IgD-negative memory B cell (primary cell): ENCODE data around the gene PSMG3. TPM values are rescaled to one million over a fixed set of nuclear protein-coding genes. Genes with fewer than 3 reads are reported as not detected.

Experiments
- H3K27ac Mint-ChIP-seq, 3 donors: one replicate each; pipeline ENCODE4 v1.8.0; 2020 to 2022; ENCODE audit warnings: mild to moderate bottlenecking in 3 of 3, mixed read lengths in 3 of 3, moderate library complexity in 1 of 3
- H3K27me3 Mint-ChIP-seq: one replicate; pipeline ENCODE4 v1.8.0; 2021; ENCODE audit warnings: mixed read lengths
- H3K36me3 Mint-ChIP-seq: one replicate; pipeline ENCODE4 v1.8.0; 2020; ENCODE audit warnings: mild to moderate bottlenecking, mixed read lengths
- H3K4me1 Mint-ChIP-seq, 3 donors: one replicate each; pipeline ENCODE4 v1.8.0; 2020 to 2022; ENCODE audit warnings: mixed read lengths in 3 of 3, mild to moderate bottlenecking in 1 of 3
- H3K4me3 Mint-ChIP-seq, 4 donors: one replicate each; pipeline ENCODE4 v1.8.0; 2020 to 2022; ENCODE audit warnings: mild to moderate bottlenecking in 4 of 4, mixed read lengths in 4 of 4, moderate library complexity in 3 of 4
- H3K9me3 Mint-ChIP-seq, 3 donors: one replicate each; pipeline ENCODE4 v1.8.0; 2020 to 2021; ENCODE audit warnings: mixed read lengths in 3 of 3, mild to moderate bottlenecking in 1 of 3
- polyA plus RNA-seq: library from polyadenylated mRNA; unstranded; fragments of 300-500 nt; fragmentation: Illumina TruSeq; gene quantifications from one replicate; pipeline ENCODE4 v1.2.3, GENCODE V29; 2021

PSMG3 gene
- polyA plus RNA-seq, 1 donor from 2014 or later = 42.5 TPM

GRCh38 chr7:1576521-1577253 is 6.9 kb upstream of the PSMG3 start:
- Mint-ChIP-seq H3K4me3 (no peak overlapping the region), H3K9me3 (no peaks in the 10 kb centered on the region), H3K27me3 (no peaks in the 10 kb centered on the region), H3K4me1 (peaks cover 7 to 19% (median 9%) of the 10 kb centered on the region in 3 donors), H3K36me3 (peaks cover 4% of the 10 kb centered on the region), H3K27ac (no peak overlapping the region)

- no peak overlapping the region for H3K4me3 Mint-ChIP-seq
- no peak overlapping the region for H3K27ac Mint-ChIP-seq
- H3K4me1 Mint-ChIP-seq = peaks cover 9 to 22% (median 16%) of the 10 kb centered on the region in 3 donors
- H3K27me3 Mint-ChIP-seq = no peaks in the 10 kb centered on the region
- H3K36me3 Mint-ChIP-seq = peaks cover 4% of the 10 kb centered on the region
- no peaks in the 10 kb centered on the region for H3K9me3 Mint-ChIP-seq
Measured at GRCh38 chr7:1575809-1576208, 6.0 kb upstream of the PSMG3 start.

- Mint-ChIP-seq H3K27me3 (no peaks in the 10 kb centered on the region), H3K9me3 (no peaks in the 10 kb centered on the region), H3K27ac (peak overlapping the region in 2 of 3 donors; percentile 76 to 98), H3K4me1 (peaks cover 10 to 18% (median 12%) of the 10 kb centered on the region in 3 donors), H3K4me3 (peak overlapping the region in 2 of 4 donors; percentile 94 to 99), H3K36me3 (peaks cover 4% of the 10 kb centered on the region)
Measured at GRCh38 chr7:1572111-1572822, 2.4 kb upstream of the PSMG3 start.

- H3K9me3 Mint-ChIP-seq = no peaks in the 10 kb centered on the region
- H3K27me3 Mint-ChIP-seq = no peaks in the 10 kb centered on the region
- H3K4me1 Mint-ChIP-seq = peaks cover 9 to 18% (median 12%) of the 10 kb centered on the region in 3 donors
- H3K36me3 Mint-ChIP-seq = peaks cover 4% of the 10 kb centered on the region
- H3K27ac Mint-ChIP-seq = peak overlapping the region; percentile 75 to 92 (median 92)
- peak overlapping the region; percentile 80 to 99 (median 92) for H3K4me3 Mint-ChIP-seq
Measured at GRCh38 chr7:1569440-1569832, 396 bp downstream of the PSMG3 start.

GRCh38 chr7:1569016-1569415 is 816 bp downstream of the PSMG3 start:
- peak overlapping the region; percentile 80 to 99 (median 92) for H3K4me3 Mint-ChIP-seq
- H3K27ac Mint-ChIP-seq = peak overlapping the region; percentile 75 to 92 (median 92)
- H3K4me1 Mint-ChIP-seq = peaks cover 9 to 18% (median 12%) of the 10 kb centered on the region in 3 donors
- peaks cover 4% of the 10 kb centered on the region for H3K36me3 Mint-ChIP-seq
- no peaks in the 10 kb centered on the region for H3K27me3 Mint-ChIP-seq
- H3K9me3 Mint-ChIP-seq = no peaks in the 10 kb centered on the region

GRCh38 chr7:1567896-1568510 is 1.8 kb downstream of the PSMG3 start:
- peak overlapping the region in 3 of 4 donors; percentile 63 to 99 (median 71) for H3K4me3 Mint-ChIP-seq
- peaks cover 1% of the 10 kb centered on the region for H3K36me3 Mint-ChIP-seq
- peaks cover 9 to 16% (median 12%) of the 10 kb centered on the region in 3 donors for H3K4me1 Mint-ChIP-seq
- H3K27me3 Mint-ChIP-seq = no peaks in the 10 kb centered on the region
- peak overlapping the region; percentile 71 to 92 (median 75) for H3K27ac Mint-ChIP-seq
- H3K9me3 Mint-ChIP-seq = no peaks in the 10 kb centered on the region

GRCh38 chr7:1567049-1567771 is 2.6 kb downstream of the PSMG3 start:
- H3K4me1 Mint-ChIP-seq = peaks cover 9 to 12% (median 10%) of the 10 kb centered on the region in 3 donors
- H3K27ac Mint-ChIP-seq = peak overlapping the region in 1 of 3 donors; percentile 71
- peak overlapping the region in 1 of 4 donors; percentile 99 for H3K4me3 Mint-ChIP-seq

GRCh38 chr7:1566687-1567048 is 3.2 kb downstream of the PSMG3 start:
- no peaks in the 10 kb centered on the region for H3K36me3 Mint-ChIP-seq
- H3K27ac Mint-ChIP-seq = no peak overlapping the region
- H3K27me3 Mint-ChIP-seq = peaks cover 3% of the 10 kb centered on the region
- H3K4me1 Mint-ChIP-seq = peaks cover 9 to 12% (median 9%) of the 10 kb centered on the region in 3 donors
- no peaks in the 10 kb centered on the region for H3K9me3 Mint-ChIP-seq
- H3K4me3 Mint-ChIP-seq = peak overlapping the region in 1 of 4 donors; percentile 99

More at GRCh38 chr7:1567049-1567771, 2.6 kb downstream of the PSMG3 start:
- H3K9me3 Mint-ChIP-seq = no peaks in the 10 kb centered on the region
- H3K36me3 Mint-ChIP-seq = no peaks in the 10 kb centered on the region
- no peaks in the 10 kb centered on the region for H3K27me3 Mint-ChIP-seq

GRCh38 chr7:1564603-1565022 is 5.2 kb downstream of the PSMG3 start:
- no peaks in the 10 kb centered on the region for H3K36me3 Mint-ChIP-seq
- H3K9me3 Mint-ChIP-seq = no peaks in the 10 kb centered on the region
- H3K27ac Mint-ChIP-seq = no peak overlapping the region
- peak overlapping the region in 1 of 4 donors; percentile 65 for H3K4me3 Mint-ChIP-seq
- peaks cover 4 to 6% (median 5%) of the 10 kb centered on the region in 3 donors for H3K4me1 Mint-ChIP-seq
- peaks cover 3% of the 10 kb centered on the region for H3K27me3 Mint-ChIP-seq

GRCh38 chr7:1563981-1564602 is 5.7 kb downstream of the PSMG3 start:
- Mint-ChIP-seq H3K27ac (no peak overlapping the region), H3K9me3 (no peaks in the 10 kb centered on the region), H3K4me1 (peaks cover 2 to 4% (median 3%) of the 10 kb centered on the region in 3 donors), H3K4me3 (peak overlapping the region in 2 of 4 donors; percentile 17 to 65), H3K27me3 (peaks cover 3% of the 10 kb centered on the region), H3K36me3 (no peaks in the 10 kb centered on the region)

- H3K4me3 Mint-ChIP-seq = no peak overlapping the region
- no peak overlapping the region for H3K27ac Mint-ChIP-seq
- H3K4me1 Mint-ChIP-seq = no peaks in the 10 kb centered on the region
- H3K27me3 Mint-ChIP-seq = peaks cover 3% of the 10 kb centered on the region
- H3K36me3 Mint-ChIP-seq = no peaks in the 10 kb centered on the region
- no peaks in the 10 kb centered on the region for H3K9me3 Mint-ChIP-seq
Measured at GRCh38 chr7:1562597-1563051, 7.2 kb downstream of the PSMG3 start.

- Mint-ChIP-seq H3K4me1 (no peaks in the 10 kb centered on the region), H3K27ac (no peak overlapping the region), H3K27me3 (peaks cover 3% of the 10 kb centered on the region), H3K36me3 (no peaks in the 10 kb centered on the region), H3K9me3 (no peaks in the 10 kb centered on the region), H3K4me3 (peak overlapping the region in 1 of 4 donors; percentile 10)
Measured at GRCh38 chr7:1562116-1562515, 7.7 kb downstream of the PSMG3 start.

GRCh38 chr7:1561036-1561940 is 8.5 kb downstream of the PSMG3 start:
- H3K27ac Mint-ChIP-seq = no peak overlapping the region
- H3K4me3 Mint-ChIP-seq = peak overlapping the region in 1 of 4 donors; percentile 10
- peaks cover 0 to 1% (median 0%) of the 10 kb centered on the region in 3 donors for H3K4me1 Mint-ChIP-seq

More at GRCh38 chr7:1561036-1561940, 8.5 kb downstream of the PSMG3 start:
- peaks cover 5% of the 10 kb centered on the region for H3K27me3 Mint-ChIP-seq
- no peaks in the 10 kb centered on the region for H3K9me3 Mint-ChIP-seq
- H3K36me3 Mint-ChIP-seq = no peaks in the 10 kb centered on the region
